ENCODE measurements around the gene TMEM121B.

The TMEM121B gene

GRCh38 chr22:17106785-17107546, 14.2 kb downstream of the TMEM121B start:
- peak; percentile 92 to 99 (median 98) for TF ChIP-seq Cebpa-rat (IDR thresholded peaks at IDR 0.05)
- Histone ChIP-seq H3K4me3 (peak overlapping the region in 9 of 10 experiments; percentile 13 to 61 (median 35); a peak in 15 of 20 replicates), H3K27me3 (no peaks in the 10 kb centered on the region), H3K9me3 (replicated peaks in 1 of 11) (no peaks in the 10 kb centered on the region), H3K4me1 (peaks cover 33 to 100% (median 100%) of the 10 kb centered on the region in 10 experiments), H4K20me1 (peaks cover 0 to 28% (median 0%) of the 10 kb centered on the region in 11 experiments; a peak in 4 of 22 replicates), H3K4me2 (peak overlapping the region; percentile 80 to 100 (median 92)), H3K36me3 (peaks cover 78 to 99% (median 93%) of the 10 kb centered on the region in 11 experiments), H3K9ac (peak overlapping the region; percentile 72 to 85 (median 80)), H3K27ac (peak overlapping the region; percentile 87 to 99 (median 93))

DNA sequence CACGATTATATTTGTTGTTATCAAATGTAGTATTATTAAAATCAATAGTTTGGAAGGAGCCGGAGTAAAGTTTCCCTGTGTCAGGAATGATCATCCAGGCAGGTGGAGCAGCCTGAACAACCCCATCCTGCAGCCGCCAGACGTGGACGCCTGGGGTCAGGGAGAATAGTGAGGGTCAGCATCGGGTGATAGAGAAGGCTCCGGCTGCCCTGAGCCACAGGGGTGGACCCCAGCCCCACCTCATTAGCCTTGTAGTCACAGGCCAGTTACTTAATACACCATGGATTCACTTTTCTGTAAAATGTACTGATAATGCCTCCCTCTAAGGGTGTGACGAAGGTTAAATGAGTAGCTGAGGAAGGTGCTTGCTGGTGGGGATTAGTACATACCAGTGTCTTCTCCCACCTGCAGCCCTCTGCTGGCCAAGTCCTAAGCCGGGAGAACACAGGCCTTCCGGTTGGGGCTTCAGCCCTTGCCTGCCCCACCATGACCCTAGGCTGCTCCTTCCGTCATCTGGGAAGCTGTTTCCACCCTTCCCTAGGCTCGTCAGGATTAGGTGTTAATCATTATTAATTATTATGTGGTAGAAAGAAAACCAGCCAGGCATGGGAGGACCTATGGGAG, 14.9 kb downstream of the TMEM121B start:
- H3K4me1 ChIP-seq = peaks cover 31 to 100% (median 100%) of the 10 kb centered on the region in 10 experiments
- H3K9ac ChIP-seq = peak overlapping the region; percentile 72 to 85 (median 80)
- H3K9me3 ChIP-seq (replicated peaks in 1 of 11) = no peaks in the 10 kb centered on the region
- TF ChIP-seq Cebpa-rat (IDR thresholded peaks at IDR 0.05) = no peak
- H3K4me2 ChIP-seq = peak overlapping the region; percentile 80 to 100 (median 92)
- H4K20me1 ChIP-seq = peaks cover 0 to 21% (median 0%) of the 10 kb centered on the region in 11 experiments; a peak in 3 of 22 replicates
- no peaks in the 10 kb centered on the region for H3K27me3 ChIP-seq
- H3K27ac ChIP-seq = peak overlapping the region; percentile 87 to 99 (median 93)
- peak overlapping the region in 9 of 10 experiments; percentile 13 to 61 (median 35); a peak in 17 of 20 replicates for H3K4me3 ChIP-seq
- peaks cover 85 to 99% (median 93%) of the 10 kb centered on the region in 11 experiments for H3K36me3 ChIP-seq

DNA sequence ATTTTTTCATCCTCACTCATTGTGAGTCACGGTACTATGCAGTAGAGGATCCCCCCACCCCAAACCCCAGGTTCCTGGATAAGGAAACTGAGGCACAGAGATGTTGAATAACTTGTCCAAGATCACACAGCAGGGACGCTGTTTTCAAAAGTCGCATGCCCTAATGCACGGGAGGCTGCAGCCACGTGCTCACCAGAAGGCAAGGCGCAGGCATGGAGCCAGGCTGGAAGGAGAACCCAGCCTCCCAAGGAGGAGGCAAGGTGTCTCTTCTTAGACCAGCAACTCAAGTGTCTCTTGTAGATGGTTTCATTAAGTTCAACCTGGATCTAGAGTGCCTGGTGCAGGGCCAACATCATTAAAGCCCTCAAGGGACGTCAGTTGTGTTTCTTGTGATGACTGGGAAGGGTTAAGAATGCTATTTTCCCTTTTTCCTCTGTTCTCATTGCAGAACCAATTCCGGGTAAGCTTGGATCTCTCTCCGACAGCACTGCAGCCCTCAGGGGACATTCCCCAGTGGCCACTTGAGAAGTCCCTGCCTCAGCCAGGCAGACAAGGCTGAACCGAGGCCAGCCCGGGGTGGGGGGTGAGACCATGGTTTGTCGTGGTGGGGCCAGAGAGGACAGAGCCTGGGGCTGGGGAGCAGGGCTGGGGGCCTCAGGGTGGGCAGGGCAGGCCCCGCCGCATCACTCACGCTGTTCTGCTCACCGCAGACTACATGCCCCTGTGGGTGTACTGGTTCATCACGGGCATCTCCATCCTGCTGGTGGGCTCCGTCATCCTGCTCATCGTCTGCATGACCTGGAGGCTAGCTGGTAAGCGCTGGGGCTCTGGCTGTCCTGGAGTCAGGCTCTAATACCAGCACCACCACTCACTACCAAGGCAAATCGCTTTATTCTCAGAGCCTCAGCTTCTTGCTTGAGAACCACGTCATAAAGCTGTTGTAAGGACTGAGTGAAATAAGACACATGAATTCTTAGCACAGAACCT, 15.7 kb downstream of the TMEM121B start:
- Histone ChIP-seq H3K9ac (peak overlapping the region; percentile 72 to 85 (median 80)), H3K36me3 (peaks cover 89 to 99% (median 94%) of the 10 kb centered on the region in 11 experiments), H3K4me1 (peaks cover 31 to 100% (median 100%) of the 10 kb centered on the region in 10 experiments), H3K9me3 (replicated peaks in 1 of 11) (no peaks in the 10 kb centered on the region), H4K20me1 (peaks cover 0 to 21% (median 0%) of the 10 kb centered on the region in 11 experiments; a peak in 3 of 22 replicates), H3K4me3 (peak overlapping the region in 7 of 10 experiments; percentile 32 to 61 (median 37); a peak in 13 of 20 replicates), H3K4me2 (peak overlapping the region; percentile 80 to 100 (median 92)), H3K27ac (peak overlapping the region; percentile 87 to 99 (median 93); a peak in 21 of 22 replicates), H3K27me3 (no peaks in the 10 kb centered on the region)
- no peak for TF ChIP-seq Cebpa-rat (IDR thresholded peaks at IDR 0.05)

DNA sequence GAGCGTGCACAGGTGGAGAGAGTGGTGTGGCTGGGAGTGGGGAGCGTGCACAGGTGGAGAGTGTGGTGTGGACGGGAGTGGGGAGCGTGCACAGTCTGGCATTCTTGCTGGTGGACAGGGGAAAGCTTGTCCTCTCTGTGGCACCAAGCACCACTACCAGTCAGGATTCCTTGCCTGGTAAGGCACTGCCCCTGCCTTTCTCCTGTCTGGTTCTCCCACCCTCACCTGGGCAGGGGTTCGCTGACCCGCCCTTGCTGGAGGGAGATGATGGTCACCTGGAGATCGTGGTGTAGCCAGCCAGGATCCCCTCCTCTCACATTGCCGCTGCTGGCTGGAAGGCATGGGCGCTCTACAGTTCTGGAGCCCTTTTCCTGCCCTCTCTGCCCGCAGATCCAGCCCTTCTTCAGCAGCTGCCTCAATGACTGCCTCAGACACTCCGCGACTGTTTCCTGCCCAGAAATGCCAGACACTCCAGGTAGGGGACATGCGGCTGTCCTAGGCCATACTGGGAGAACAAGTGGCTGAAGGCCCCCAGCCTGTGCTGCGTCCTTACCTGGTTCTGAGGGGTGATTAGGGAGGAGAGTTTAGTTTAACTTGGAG, 16.7 kb downstream of the TMEM121B start:
- Histone ChIP-seq H3K4me3 (peak overlapping the region in 4 of 10 experiments; percentile 7 to 61 (median 42); a peak in 5 of 20 replicates), H4K20me1 (peaks cover 0 to 21% (median 0%) of the 10 kb centered on the region in 11 experiments; a peak in 3 of 22 replicates), H3K27ac (peak overlapping the region; percentile 41 to 99 (median 93); a peak in 21 of 22 replicates), H3K9me3 (replicated peaks in 1 of 11) (no peaks in the 10 kb centered on the region), H3K4me1 (peaks cover 36 to 100% (median 100%) of the 10 kb centered on the region in 10 experiments), H3K36me3 (peaks cover 89 to 99% (median 94%) of the 10 kb centered on the region in 11 experiments), H3K27me3 (no peaks in the 10 kb centered on the region), H3K9ac (peak overlapping the region in 9 of 11 experiments; percentile 72 to 85 (median 84); a peak in 16 of 22 replicates), H3K4me2 (peak overlapping the region in 10 of 11 experiments; percentile 15 to 100 (median 93); a peak in 19 of 22 replicates)
- TF ChIP-seq Cebpa-rat (IDR thresholded peaks at IDR 0.05) = no peak

GRCh38 chr22:17103351-17103750, 17.8 kb downstream of the TMEM121B start:
- Histone ChIP-seq H3K9me3 (replicated peaks in 1 of 11) (no peaks in the 10 kb centered on the region), H3K4me1 (peaks cover 47 to 100% (median 98%) of the 10 kb centered on the region in 10 experiments), H3K4me3 (peak overlapping the region in 2 of 10 experiments; percentile 24 to 43; a peak in 3 of 20 replicates), H4K20me1 (peaks cover 0 to 21% (median 0%) of the 10 kb centered on the region in 11 experiments; a peak in 2 of 22 replicates), H3K27me3 (no peaks in the 10 kb centered on the region), H3K36me3 (peaks cover 87 to 97% (median 91%) of the 10 kb centered on the region in 11 experiments), H3K27ac (peak overlapping the region in 10 of 11 experiments; percentile 35 to 98 (median 94); a peak in 16 of 22 replicates), H3K4me2 (peak overlapping the region in 8 of 11 experiments; percentile 86 to 100 (median 93); a peak in 15 of 22 replicates), H3K9ac (peak overlapping the region in 6 of 11 experiments; percentile 3 to 87 (median 70); a peak in 9 of 22 replicates)
- TF ChIP-seq Cebpa-rat (IDR thresholded peaks at IDR 0.05) = no peak

GRCh38 chr22:17102297-17102667, 18.9 kb downstream of the TMEM121B start:
- H3K9ac ChIP-seq = peak overlapping the region in 10 of 11 experiments; percentile 8 to 87 (median 78); a peak in 18 of 22 replicates
- H3K9me3 ChIP-seq (replicated peaks in 1 of 11) = no peaks in the 10 kb centered on the region
- peaks cover 0 to 32% (median 0%) of the 10 kb centered on the region in 11 experiments; a peak in 5 of 22 replicates for H4K20me1 ChIP-seq
- H3K27ac ChIP-seq = peak overlapping the region; percentile 38 to 98 (median 94); a peak in 21 of 22 replicates
- H3K36me3 ChIP-seq = peaks cover 83 to 94% (median 87%) of the 10 kb centered on the region in 11 experiments
- no peak for TF ChIP-seq Cebpa-rat (IDR thresholded peaks at IDR 0.05)
- peak overlapping the region in 10 of 11 experiments; percentile 30 to 100 (median 90); a peak in 20 of 22 replicates for H3K4me2 ChIP-seq
- H3K4me1 ChIP-seq = peaks cover 49 to 100% (median 97%) of the 10 kb centered on the region in 10 experiments
- peak overlapping the region in 5 of 10 experiments; percentile 17 to 53 (median 33); a peak in 6 of 20 replicates for H3K4me3 ChIP-seq
- H3K27me3 ChIP-seq = no peaks in the 10 kb centered on the region

Measured in BLaER1 treated with 17β-estradiol and CSF1 and Interleukin-3, amounts not matched to agents 10 nM and 100 nM (cell line).